Activated T-cell treated with anti-CD3 and anti-CD28 coated beads for 24 hours (primary cell): ENCODE results near the gene BIRC5.

Source experiments
- DNase-seq: peaks from one replicate; pipeline ENCODE4 v3.0.0-alpha.2; 2020; ENCODE audit warnings: low read depth

The BIRC5 gene

GRCh38 chr17:78256707-78257591, 42.9 kb downstream of the BIRC5 start:
- no peak for DNase-seq

- no peak for DNase-seq
Observed at GRCh38 chr17:78257810-78258322, 43.8 kb downstream of the BIRC5 start.

GRCh38 chr17:78258323-78259191, 44.5 kb downstream of the BIRC5 start:
- peak; percentile 63 for DNase-seq

GRCh38 chr17:78259192-78259554, 45.1 kb downstream of the BIRC5 start:
- no peak for DNase-seq

GRCh38 chr17:78263063-78263735, 49.1 kb downstream of the BIRC5 start:
- no peak for DNase-seq

- no peak for DNase-seq
Observed at GRCh38 chr17:78263736-78264340, 49.8 kb downstream of the BIRC5 start.

GRCh38 chr17:78264590-78264989, 50.5 kb downstream of the BIRC5 start:
- no peak for DNase-seq

GRCh38 chr17:78265121-78265520, 51.1 kb downstream of the BIRC5 start:
- no peak for DNase-seq

- no peak for DNase-seq
Observed at GRCh38 chr17:78266231-78266631, 52.2 kb downstream of the BIRC5 start.

- no peak for DNase-seq
Observed at GRCh38 chr17:78266771-78267170, 52.7 kb downstream of the BIRC5 start.

- no peak for DNase-seq
Observed at GRCh38 chr17:78267253-78268073, 53.4 kb downstream of the BIRC5 start.

GRCh38 chr17:78268191-78268874, 54.3 kb downstream of the BIRC5 start:
- no peak for DNase-seq

GRCh38 chr17:78268951-78269905, 55.2 kb downstream of the BIRC5 start:
- DNase-seq: no peak

GRCh38 chr17:78269955-78270381, 55.9 kb downstream of the BIRC5 start:
- DNase-seq: no peak

- no peak for DNase-seq
Observed at GRCh38 chr17:78271419-78272170, 57.5 kb downstream of the BIRC5 start.

- DNase-seq: peak; percentile 38
Observed at GRCh38 chr17:78272181-78272913, 58.3 kb downstream of the BIRC5 start.

- no peak for DNase-seq
Observed at GRCh38 chr17:78272914-78273258, 58.8 kb downstream of the BIRC5 start.

- no peak for DNase-seq
Observed at GRCh38 chr17:78273813-78274212, 59.8 kb downstream of the BIRC5 start.
